K562 (cell line): Measurements from ENCODE around the gene TOR1B.

Experiments
- EZH2 ChIP-seq: IDR thresholded peaks from 2 replicates; pipeline ENCODE4 v1.6.1; 2012; ENCODE audit warnings: low read depth, mild to moderate bottlenecking, inconsistent platforms, low read length, borderline replicate concordance
- POLR2A ChIP-seq: fragments of 450-650 bp; conservative IDR thresholded peaks from 2 replicates; pipeline ENCODE4 v1.6.1; 2016
- RFX5 ChIP-seq: IDR thresholded peaks from 2 replicates; pipeline ENCODE4 v1.6.1; 2011; ENCODE audit warnings: low read depth, mild to moderate bottlenecking, improper control_type of control experiment, low read length
- YY1 ChIP-seq, 3 experiments: IDR thresholded peaks; 2 replicates each; pipeline ENCODE4 v1.6.1; 2011; ENCODE audit warnings: low read length in 2 of 3, mild to moderate bottlenecking in 2 of 3, moderate library complexity in 2 of 3, borderline replicate concordance in 1 of 3, control low read depth in 1 of 3, low read depth in 1 of 3; ENCODE audit not compliant: insufficient read depth in 3 of 3, insufficient replicate concordance in 2 of 3, control insufficient read depth in 1 of 3, insufficient read length in 1 of 3; ENCODE audit errors: extremely low read depth in 1 of 3
- ZNF282 ChIP-seq: sonication (generic); formaldehyde crosslinking; IDR thresholded peaks from 2 replicates; pipeline ENCODE4 v1.8.1; 2023; ENCODE audit warnings: missing genetic modification reagents
- TF ChIP-seq, protein P1 (sequence below), 2 experiments: fragments of 450-650 bp; IDR thresholded peaks; 2 replicates each; pipeline ENCODE4 v1.6.1; 2016
- TF ChIP-seq, protein P2 (sequence below): fragments of 450-650 bp; conservative IDR thresholded peaks from 2 replicates; pipeline ENCODE4 v1.6.1; 2016; ENCODE audit warnings: missing genetic modification characterization, low read depth, mild to moderate bottlenecking, missing compliant biosample characterization, moderate library complexity
- TF ChIP-seq, protein P3 (sequence below): conservative IDR thresholded peaks from 2 replicates; pipeline ENCODE4 v1.6.1; 2011; ENCODE audit warnings: low read depth, mild to moderate bottlenecking, low read length; ENCODE audit not compliant: control insufficient read depth
- TF ChIP-seq, protein P4 (sequence below): sonication (generic); formaldehyde crosslinking; IDR thresholded peaks from 2 replicates; pipeline ENCODE4 v1.8.0; 2022; ENCODE audit warnings: mild to moderate bottlenecking, missing genetic modification reagents
- TF ChIP-seq, protein P5 (sequence below), 3 experiments: IDR thresholded peaks in 2 of 3; conservative IDR thresholded peaks in 1 of 3; 2 replicates each; pipeline ENCODE4 v1.5.1; 2011 to 2012; ENCODE audit warnings: low read length in 3 of 3, mild to moderate bottlenecking in 3 of 3, control low read depth in 2 of 3, improper control_type of control experiment in 1 of 3, inconsistent platforms in 1 of 3, low read depth in 1 of 3, mixed read lengths in 1 of 3, moderate library complexity in 1 of 3; ENCODE audit not compliant: insufficient read depth in 2 of 3

- TF ChIP-seq ZNF282 (CRISPR knock-in tag), result no peak
- TF ChIP-seq, protein P1, sequence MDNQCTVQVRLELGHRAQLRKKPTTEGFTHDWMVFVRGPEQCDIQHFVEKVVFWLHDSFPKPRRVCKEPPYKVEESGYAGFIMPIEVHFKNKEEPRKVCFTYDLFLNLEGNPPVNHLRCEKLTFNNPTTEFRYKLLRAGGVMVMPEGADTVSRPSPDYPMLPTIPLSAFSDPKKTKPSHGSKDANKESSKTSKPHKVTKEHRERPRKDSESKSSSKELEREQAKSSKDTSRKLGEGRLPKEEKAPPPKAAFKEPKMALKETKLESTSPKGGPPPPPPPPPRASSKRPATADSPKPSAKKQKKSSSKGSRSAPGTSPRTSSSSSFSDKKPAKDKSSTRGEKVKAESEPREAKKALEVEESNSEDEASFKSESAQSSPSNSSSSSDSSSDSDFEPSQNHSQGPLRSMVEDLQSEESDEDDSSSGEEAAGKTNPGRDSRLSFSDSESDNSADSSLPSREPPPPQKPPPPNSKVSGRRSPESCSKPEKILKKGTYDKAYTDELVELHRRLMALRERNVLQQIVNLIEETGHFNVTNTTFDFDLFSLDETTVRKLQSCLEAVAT (IDR thresholded peaks at IDR 0.05), result no peak
- TF ChIP-seq, protein P2, sequence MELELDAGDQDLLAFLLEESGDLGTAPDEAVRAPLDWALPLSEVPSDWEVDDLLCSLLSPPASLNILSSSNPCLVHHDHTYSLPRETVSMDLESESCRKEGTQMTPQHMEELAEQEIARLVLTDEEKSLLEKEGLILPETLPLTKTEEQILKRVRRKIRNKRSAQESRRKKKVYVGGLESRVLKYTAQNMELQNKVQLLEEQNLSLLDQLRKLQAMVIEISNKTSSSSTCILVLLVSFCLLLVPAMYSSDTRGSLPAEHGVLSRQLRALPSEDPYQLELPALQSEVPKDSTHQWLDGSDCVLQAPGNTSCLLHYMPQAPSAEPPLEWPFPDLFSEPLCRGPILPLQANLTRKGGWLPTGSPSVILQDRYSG (tag), result no peak
- TF ChIP-seq, protein P3, sequence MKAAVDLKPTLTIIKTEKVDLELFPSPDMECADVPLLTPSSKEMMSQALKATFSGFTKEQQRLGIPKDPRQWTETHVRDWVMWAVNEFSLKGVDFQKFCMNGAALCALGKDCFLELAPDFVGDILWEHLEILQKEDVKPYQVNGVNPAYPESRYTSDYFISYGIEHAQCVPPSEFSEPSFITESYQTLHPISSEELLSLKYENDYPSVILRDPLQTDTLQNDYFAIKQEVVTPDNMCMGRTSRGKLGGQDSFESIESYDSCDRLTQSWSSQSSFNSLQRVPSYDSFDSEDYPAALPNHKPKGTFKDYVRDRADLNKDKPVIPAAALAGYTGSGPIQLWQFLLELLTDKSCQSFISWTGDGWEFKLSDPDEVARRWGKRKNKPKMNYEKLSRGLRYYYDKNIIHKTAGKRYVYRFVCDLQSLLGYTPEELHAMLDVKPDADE, result no peak
- no peak for TF ChIP-seq POLR2A
- TF ChIP-seq EZH2, result no peak
- TF ChIP-seq, protein P4, sequence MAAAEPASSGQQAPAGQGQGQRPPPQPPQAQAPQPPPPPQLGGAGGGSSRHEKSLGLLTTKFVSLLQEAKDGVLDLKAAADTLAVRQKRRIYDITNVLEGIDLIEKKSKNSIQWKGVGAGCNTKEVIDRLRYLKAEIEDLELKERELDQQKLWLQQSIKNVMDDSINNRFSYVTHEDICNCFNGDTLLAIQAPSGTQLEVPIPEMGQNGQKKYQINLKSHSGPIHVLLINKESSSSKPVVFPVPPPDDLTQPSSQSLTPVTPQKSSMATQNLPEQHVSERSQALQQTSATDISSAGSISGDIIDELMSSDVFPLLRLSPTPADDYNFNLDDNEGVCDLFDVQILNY (CRISPR knock-in tag), result no peak
- no peak for TF ChIP-seq RFX5
- TF ChIP-seq YY1 (IDR thresholded peaks at IDR 0.05; ENCODE audit: borderline replicate concordance in 1 of 3, control insufficient read depth in 1 of 3, extremely low read depth in 1 of 3, insufficient read depth in 3 of 3, insufficient read length in 1 of 3, insufficient replicate concordance in 2 of 3, low read depth in 1 of 3, low read length in 2 of 3), result no peak
- TF ChIP-seq, protein P5, sequence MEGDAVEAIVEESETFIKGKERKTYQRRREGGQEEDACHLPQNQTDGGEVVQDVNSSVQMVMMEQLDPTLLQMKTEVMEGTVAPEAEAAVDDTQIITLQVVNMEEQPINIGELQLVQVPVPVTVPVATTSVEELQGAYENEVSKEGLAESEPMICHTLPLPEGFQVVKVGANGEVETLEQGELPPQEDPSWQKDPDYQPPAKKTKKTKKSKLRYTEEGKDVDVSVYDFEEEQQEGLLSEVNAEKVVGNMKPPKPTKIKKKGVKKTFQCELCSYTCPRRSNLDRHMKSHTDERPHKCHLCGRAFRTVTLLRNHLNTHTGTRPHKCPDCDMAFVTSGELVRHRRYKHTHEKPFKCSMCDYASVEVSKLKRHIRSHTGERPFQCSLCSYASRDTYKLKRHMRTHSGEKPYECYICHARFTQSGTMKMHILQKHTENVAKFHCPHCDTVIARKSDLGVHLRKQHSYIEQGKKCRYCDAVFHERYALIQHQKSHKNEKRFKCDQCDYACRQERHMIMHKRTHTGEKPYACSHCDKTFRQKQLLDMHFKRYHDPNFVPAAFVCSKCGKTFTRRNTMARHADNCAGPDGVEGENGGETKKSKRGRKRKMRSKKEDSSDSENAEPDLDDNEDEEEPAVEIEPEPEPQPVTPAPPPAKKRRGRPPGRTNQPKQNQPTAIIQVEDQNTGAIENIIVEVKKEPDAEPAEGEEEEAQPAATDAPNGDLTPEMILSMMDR (IDR thresholded peaks at IDR 0.05 in 2 of 3, conservative IDR thresholded peaks at IDR 0.05 in 1 of 3; ENCODE audit: insufficient read depth in 2 of 3, low read depth in 1 of 3, low read length in 3 of 3), result no peak
Observed at GRCh38 chr9:129816501-129817435, 13.8 kb downstream of the TOR1B start.
